ENCODE data around the gene RPS6KA6. TPM values are rescaled to one million over a fixed set of nuclear protein-coding genes. Genes with fewer than 3 reads are reported as not detected.

RPS6KA6 gene
- polyA plus RNA-seq, 1 of the 3 experiments (the other 2 are of a cell fraction): 1.7 TPM

DNA sequence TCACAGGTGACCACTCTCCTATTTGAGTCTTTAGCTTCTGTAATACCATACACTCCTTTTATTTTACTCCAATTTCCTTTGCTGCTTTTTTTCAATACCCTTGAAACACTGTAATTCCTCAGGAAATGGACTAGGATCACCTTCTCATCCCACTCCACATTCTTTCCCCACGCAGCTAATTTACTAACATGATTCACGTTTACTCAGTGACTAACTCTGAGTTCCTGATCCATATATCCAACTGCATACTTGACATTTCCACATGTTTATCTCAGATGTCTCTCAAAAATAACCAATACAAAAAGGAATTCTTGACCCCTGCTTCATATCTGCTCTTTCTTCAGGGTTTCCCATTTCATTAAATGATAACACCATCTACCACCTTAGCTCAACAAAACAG lies 19.9 kb downstream of the RPS6KA6 start:
- ChIA-PET CTCF (no interaction called here), POLR2A (no interaction called here)
- H3K4me3 ChIP-seq (ENCODE audit: low read depth in 2 of 2, low read length in 1 of 2): no peak overlapping the region
- no peaks in the 10 kb centered on the region for H3K9me2 ChIP-seq
- no peaks in the 10 kb centered on the region for H3K9me3 ChIP-seq
- no peaks in the 10 kb centered on the region for H4K20me1 ChIP-seq (ENCODE audit: insufficient read depth)
- 4% methylated on average over 2 of the region's 2 CpGs for WGBS (ENCODE audit: low lambda C conversion rate)
- no peak for DNase-seq
- peaks cover 6% of the 10 kb centered on the region for H3F3A ChIP-seq (replicated peaks; ENCODE audit: insufficient read depth)
- no peaks in the 10 kb centered on the region for H3K79me2 ChIP-seq (ENCODE audit: insufficient read depth)
- TF ChIP-seq MXI1 (IDR thresholded peaks at IDR 0.05; ENCODE audit: low read depth, low read length): no peak
- peak; percentile 51; the same call in 1 of the 2 replicates for TF ChIP-seq TCF12 (IDR thresholded peaks at IDR 0.05)
- TF ChIP-seq, protein P1, sequence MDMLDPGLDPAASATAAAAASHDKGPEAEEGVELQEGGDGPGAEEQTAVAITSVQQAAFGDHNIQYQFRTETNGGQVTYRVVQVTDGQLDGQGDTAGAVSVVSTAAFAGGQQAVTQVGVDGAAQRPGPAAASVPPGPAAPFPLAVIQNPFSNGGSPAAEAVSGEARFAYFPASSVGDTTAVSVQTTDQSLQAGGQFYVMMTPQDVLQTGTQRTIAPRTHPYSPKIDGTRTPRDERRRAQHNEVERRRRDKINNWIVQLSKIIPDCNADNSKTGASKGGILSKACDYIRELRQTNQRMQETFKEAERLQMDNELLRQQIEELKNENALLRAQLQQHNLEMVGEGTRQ (IDR thresholded peaks at IDR 0.05; ENCODE audit: borderline replicate concordance, low read depth, low read length): no peak
- TF ChIP-seq JUND (IDR thresholded peaks at IDR 0.05): peak; percentile 26; the same call in 1 of the 2 replicates
- no peak for TF ChIP-seq SMC3 (IDR thresholded peaks at IDR 0.05; ENCODE audit: low read depth, low read length)
- no peak for TF ChIP-seq EZH2phosphoT487 (IDR thresholded peaks at IDR 0.05; ENCODE audit: borderline replicate concordance, low read depth)
- TF ChIP-seq RFX5 (IDR thresholded peaks at IDR 0.05; ENCODE audit: low read length): no peak
- no peak for TF ChIP-seq POLR2AphosphoS5 (IDR thresholded peaks at IDR 0.05; ENCODE audit: low read depth, low read length)
- peak; percentile 52; the same call in 1 of the 2 replicates for TF ChIP-seq FOSL2 (IDR thresholded peaks at IDR 0.05; ENCODE audit: borderline replicate concordance, low read depth)
- TF ChIP-seq, protein P2, sequence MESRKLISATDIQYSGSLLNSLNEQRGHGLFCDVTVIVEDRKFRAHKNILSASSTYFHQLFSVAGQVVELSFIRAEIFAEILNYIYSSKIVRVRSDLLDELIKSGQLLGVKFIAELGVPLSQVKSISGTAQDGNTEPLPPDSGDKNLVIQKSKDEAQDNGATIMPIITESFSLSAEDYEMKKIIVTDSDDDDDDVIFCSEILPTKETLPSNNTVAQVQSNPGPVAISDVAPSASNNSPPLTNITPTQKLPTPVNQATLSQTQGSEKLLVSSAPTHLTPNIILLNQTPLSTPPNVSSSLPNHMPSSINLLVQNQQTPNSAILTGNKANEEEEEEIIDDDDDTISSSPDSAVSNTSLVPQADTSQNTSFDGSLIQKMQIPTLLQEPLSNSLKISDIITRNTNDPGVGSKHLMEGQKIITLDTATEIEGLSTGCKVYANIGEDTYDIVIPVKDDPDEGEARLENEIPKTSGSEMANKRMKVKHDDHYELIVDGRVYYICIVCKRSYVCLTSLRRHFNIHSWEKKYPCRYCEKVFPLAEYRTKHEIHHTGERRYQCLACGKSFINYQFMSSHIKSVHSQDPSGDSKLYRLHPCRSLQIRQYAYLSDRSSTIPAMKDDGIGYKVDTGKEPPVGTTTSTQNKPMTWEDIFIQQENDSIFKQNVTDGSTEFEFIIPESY (IDR thresholded peaks at IDR 0.05; ENCODE audit: borderline replicate concordance, low read depth): no peak
- no peak for TF ChIP-seq EP300 (IDR thresholded peaks at IDR 0.05; ENCODE audit: borderline replicate concordance in 1 of 2, low read depth in 1 of 2, low read length in 1 of 2)
- no peak for TF ChIP-seq RXRA (IDR thresholded peaks at IDR 0.05; ENCODE audit: borderline replicate concordance, low read depth)
- TF ChIP-seq ELF1 (IDR thresholded peaks at IDR 0.05): no peak
- no peak for TF ChIP-seq TAF1 (IDR thresholded peaks at IDR 0.05; ENCODE audit: borderline replicate concordance, low read depth, low read length)
- TF ChIP-seq MEF2A (IDR thresholded peaks at IDR 0.05; ENCODE audit: borderline replicate concordance, low read depth): no peak
- no peak for TF ChIP-seq FOXM1 (IDR thresholded peaks at IDR 0.05; ENCODE audit: low read depth)
- no peak for TF ChIP-seq GATA2 (CRISPR knock-in tag; IDR thresholded peaks at IDR 0.05)
- TF ChIP-seq, protein P3, sequence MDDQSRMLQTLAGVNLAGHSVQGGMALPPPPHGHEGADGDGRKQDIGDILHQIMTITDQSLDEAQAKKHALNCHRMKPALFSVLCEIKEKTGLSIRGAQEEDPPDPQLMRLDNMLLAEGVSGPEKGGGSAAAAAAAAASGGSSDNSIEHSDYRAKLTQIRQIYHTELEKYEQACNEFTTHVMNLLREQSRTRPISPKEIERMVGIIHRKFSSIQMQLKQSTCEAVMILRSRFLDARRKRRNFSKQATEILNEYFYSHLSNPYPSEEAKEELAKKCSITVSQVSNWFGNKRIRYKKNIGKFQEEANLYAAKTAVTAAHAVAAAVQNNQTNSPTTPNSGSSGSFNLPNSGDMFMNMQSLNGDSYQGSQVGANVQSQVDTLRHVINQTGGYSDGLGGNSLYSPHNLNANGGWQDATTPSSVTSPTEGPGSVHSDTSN (IDR thresholded peaks at IDR 0.05): peak; percentile 46
- no peak for TF ChIP-seq CHD2 (IDR thresholded peaks at IDR 0.05; ENCODE audit: low read length, partially characterized antibody)
- TF ChIP-seq, protein P4, sequence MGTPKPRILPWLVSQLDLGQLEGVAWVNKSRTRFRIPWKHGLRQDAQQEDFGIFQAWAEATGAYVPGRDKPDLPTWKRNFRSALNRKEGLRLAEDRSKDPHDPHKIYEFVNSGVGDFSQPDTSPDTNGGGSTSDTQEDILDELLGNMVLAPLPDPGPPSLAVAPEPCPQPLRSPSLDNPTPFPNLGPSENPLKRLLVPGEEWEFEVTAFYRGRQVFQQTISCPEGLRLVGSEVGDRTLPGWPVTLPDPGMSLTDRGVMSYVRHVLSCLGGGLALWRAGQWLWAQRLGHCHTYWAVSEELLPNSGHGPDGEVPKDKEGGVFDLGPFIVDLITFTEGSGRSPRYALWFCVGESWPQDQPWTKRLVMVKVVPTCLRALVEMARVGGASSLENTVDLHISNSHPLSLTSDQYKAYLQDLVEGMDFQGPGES (IDR thresholded peaks at IDR 0.05; ENCODE audit: low read depth, low read length): no peak
- H3K4me2 ChIP-seq: peak overlapping the region; percentile 22; the same call in 1 of the 2 replicates
- no peaks in the 10 kb centered on the region for H3K27me3 ChIP-seq (ENCODE audit: insufficient read depth)
- H3K27ac ChIP-seq (ENCODE audit: low read depth in 2 of 2, low read length in 1 of 2): peak overlapping the region in 1 of 2 experiments; percentile 78; a peak in 2 of 4 replicates
- no peak overlapping the region for H2AFZ ChIP-seq (ENCODE audit: low read depth)
- no peaks in the 10 kb centered on the region for H3K36me3 ChIP-seq (replicated peaks in 1 of 2; ENCODE audit: control insufficient read depth in 1 of 2, insufficient read depth in 2 of 2, low read length in 1 of 2)
- no peaks in the 10 kb centered on the region for H3K4me1 ChIP-seq (ENCODE audit: control insufficient read depth in 1 of 2, insufficient read depth in 2 of 2, low read depth in 1 of 2, low read length in 1 of 2)
- H3K9ac ChIP-seq: peak overlapping the region; percentile 58; the same call in 1 of the 2 replicates

All from SK-N-SH (cell line).